ENCODE results near the gene MCTP2.

DNA sequence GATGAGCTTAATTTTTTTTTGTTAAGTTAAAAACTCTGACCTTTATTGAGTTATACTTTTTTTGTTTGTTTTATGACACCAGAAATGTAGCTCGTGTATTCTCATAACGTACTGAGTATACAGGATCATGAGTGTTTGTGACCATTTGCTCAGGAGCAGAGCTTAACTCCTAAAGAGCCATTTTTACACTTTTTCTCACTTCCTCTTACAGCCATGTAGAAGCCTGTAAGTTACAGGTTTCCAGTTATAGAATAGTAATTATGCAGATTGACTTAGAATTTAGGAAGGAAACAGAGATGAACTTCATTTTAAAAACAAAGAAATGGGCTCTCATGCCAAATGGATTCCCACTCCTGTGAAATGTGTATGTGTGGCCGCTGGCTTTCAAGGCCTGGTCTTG is 151.7 kb downstream of the MCTP2 start:
- no peak for TF ChIP-seq CTCF (IDR thresholded peaks at IDR 0.05; ENCODE audit: control extremely low read depth in 1 of 3, insufficient read depth in 1 of 3, low read depth in 1 of 3, low read length in 3 of 3)
- TF ChIP-seq, protein P1, sequence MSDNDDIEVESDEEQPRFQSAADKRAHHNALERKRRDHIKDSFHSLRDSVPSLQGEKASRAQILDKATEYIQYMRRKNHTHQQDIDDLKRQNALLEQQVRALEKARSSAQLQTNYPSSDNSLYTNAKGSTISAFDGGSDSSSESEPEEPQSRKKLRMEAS (IDR thresholded peaks at IDR 0.05) = no peak
- no peak for TF ChIP-seq SUZ12 (IDR thresholded peaks at IDR 0.05; ENCODE audit: low read length)
- no peak for TF ChIP-seq EGR1 (IDR thresholded peaks at IDR 0.05; ENCODE audit: borderline replicate concordance, low read depth, low read length)
- TF ChIP-seq POLR2A (IDR thresholded peaks at IDR 0.05; ENCODE audit: control extremely low read depth in 1 of 2, low read depth in 2 of 2, low read length in 2 of 2) = no peak
- TF ChIP-seq EZH2 (IDR thresholded peaks at IDR 0.05; ENCODE audit: low read depth, low read length, severe bottlenecking) = no peak
- TF ChIP-seq POLR2AphosphoS5 (IDR thresholded peaks at IDR 0.05; ENCODE audit: low read depth, low read length) = no peak
- TF ChIP-seq SP4 (IDR thresholded peaks at IDR 0.05; ENCODE audit: low read length) = no peak
